ENCODE data around the gene COPG1. TPM values are rescaled to one million over a fixed set of nuclear protein-coding genes. Genes with fewer than 3 reads are reported as not detected.
A peak's percentile ranks its signal among the peaks of the same experiment; 100 is the strongest.

COPG1 gene
- total and polyA plus RNA-seq, 2 of the 13 experiments (the other 11 are each of a cell fraction or from before 2014, with no cell fraction given): 98.6 to 166 TPM

DNA sequence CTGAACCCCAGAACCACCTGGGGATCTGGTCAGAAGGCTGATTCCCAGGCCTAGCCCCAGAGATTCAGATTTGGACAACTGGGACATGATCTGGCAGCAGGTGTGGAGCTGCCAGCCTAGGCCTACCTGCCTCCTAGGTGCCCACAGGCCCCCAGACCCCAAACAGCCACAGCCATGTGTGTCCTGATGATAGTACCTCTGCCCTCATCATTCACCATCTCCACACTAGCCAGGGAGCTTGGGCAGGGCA, 63.9 kb downstream of the COPG1 start:
- Histone ChIP-seq H3K79me2 (ENCODE audit: insufficient read depth, low read length) (peaks cover 5% of the 10 kb centered on the region), H3K9me3 (ENCODE audit: low read length) (no peaks in the 10 kb centered on the region), H2AFZ (ENCODE audit: low read length) (no peak overlapping the region), H3K4me1 (ENCODE audit: insufficient read depth, low read length) (peaks cover 45% of the 10 kb centered on the region), H3K27me3 (ENCODE audit: control insufficient read depth in 1 of 2, insufficient read depth in 2 of 2, low read length in 2 of 2) (no peaks in the 10 kb centered on the region; a peak in 1 of 5 replicates), H3K36me3 (replicated peaks in 1 of 2; ENCODE audit: control insufficient read depth in 1 of 2, insufficient read depth in 2 of 2, low read length in 2 of 2) (no peaks in the 10 kb centered on the region), H4K20me1 (ENCODE audit: insufficient read depth, low read length) (peaks cover 8% of the 10 kb centered on the region; the same call in 1 of the 2 replicates), H3K27ac (ENCODE audit: extremely low read length, insufficient read depth, low read length) (peak overlapping the region; percentile 53), H3K9ac (ENCODE audit: insufficient read depth, low read depth, low read length) (no peak overlapping the region), H3K4me3 (replicated peaks in 1 of 3; ENCODE audit: insufficient read depth in 1 of 3, low read depth in 2 of 3, low read length in 3 of 3) (no peak overlapping the region), H3K4me2 (ENCODE audit: low read depth, low read length) (peak overlapping the region; percentile 93)
- TF ChIP-seq ZNF883 (CRISPR knock-in tag; IDR thresholded peaks at IDR 0.05; ENCODE audit: not compliant biosample characterization) (peak; percentile 70), ZMAT3 (CRISPR knock-in tag; conservative IDR thresholded peaks at IDR 0.05) (no peak), MTA1 (CRISPR knock-in tag; IDR thresholded peaks at IDR 0.05; ENCODE audit: borderline replicate concordance) (no peak), MTF2 (CRISPR knock-in tag; IDR thresholded peaks at IDR 0.05; ENCODE audit: borderline replicate concordance) (peak; percentile 51; the same call in 1 of the 2 replicates), KDM5B (CRISPR knock-in tag; IDR thresholded peaks at IDR 0.05; ENCODE audit: borderline replicate concordance) (peak; percentile 29; the same call in 1 of the 2 replicates), HNF4G (IDR thresholded peaks at IDR 0.05; ENCODE audit: borderline replicate concordance, low read depth, low read length) (no peak), HNF4G (CRISPR knock-in tag; IDR thresholded peaks at IDR 0.05; ENCODE audit: borderline replicate concordance, low read depth) (0 out of 2 replicates have a peak, but pooled peaks have one; percentile 27), NFE2L1 (CRISPR knock-in tag; IDR thresholded peaks at IDR 0.05; ENCODE audit: borderline replicate concordance) (peak; percentile 28; the same call in 1 of the 2 replicates), AGO1 (IDR thresholded peaks at IDR 0.05; ENCODE audit: low read depth, low read length, poor library complexity, severe bottlenecking) (peak; percentile 93), ZNF546 (CRISPR knock-in tag; conservative IDR thresholded peaks at IDR 0.05) (0 out of 2 replicates have a peak, but pooled peaks have one; percentile 11), ZNF687 (CRISPR knock-in tag; IDR thresholded peaks at IDR 0.05) (peak; percentile 42), ZNF816 (CRISPR knock-in tag; IDR thresholded peaks at IDR 0.05; ENCODE audit: borderline replicate concordance) (no peak), EED (CRISPR knock-in tag; IDR thresholded peaks at IDR 0.05) (0 out of 2 replicates have a peak, but pooled peaks have one; percentile 46), AGO2 (optimal IDR thresholded peaks at IDR 0.05; ENCODE audit: low read depth, low read length) (peak; percentile 90), SALL1 (CRISPR knock-in tag; IDR thresholded peaks at IDR 0.05) (peak; percentile 17; the same call in 1 of the 2 replicates), ZNF33B (CRISPR knock-in tag; IDR thresholded peaks at IDR 0.05) (no peak), RBFOX2 (IDR thresholded peaks at IDR 0.05; ENCODE audit: low read depth, low read length) (peak; percentile 61; the same call in 1 of the 2 replicates)
- CTCF ChIA-PET (ENCODE audit: low intra/inter-chr PET ratio, low total read pairs): no interaction called here
- POLR2A ChIA-PET: interaction anchor here (1.2 to 2.1 kb wide), 4 partner anchors 11 to 130 kb away, joined by 3 to 7 read pairs (median 6); partner anchors contain the start of genes CNBP, HMCES, IFT122 and MBD4
- no peak for ATAC-seq
- in situ Hi-C loops (cut with HindIII; ENCODE audit: extremely low pct_ligation_motif_present, low pct_unique_long_range_greater_than_20kb): no loop called here
- BruUV-seq (replicated peaks): no TSS peak
- intact Hi-C loops (cut with micrococcal nuclease; ENCODE audit: unreplicated experiment): no loop called here
- FAIRE-seq: no peak
- no peak for DNase-seq (ENCODE audit: low spot score)
